Endothelial cell (in vitro differentiated cells): ENCODE data around the gene ANGPT4. TPM values are rescaled to one million over a fixed set of nuclear protein-coding genes. Genes with fewer than 3 reads are reported as not detected.

Experiments
- DNase-seq: peaks from one replicate; pipeline ENCODE4 v3.0.0; 2021; ENCODE audit warnings: low spot score
- H3K27ac Mint-ChIP-seq: one replicate; pipeline ENCODE4 v1.8.0; 2021; ENCODE audit warnings: mixed read lengths, inconsistent platforms; ENCODE audit not compliant: unreplicated experiment
- H3K27me3 Mint-ChIP-seq: one replicate; pipeline ENCODE4 v1.8.0; 2021; ENCODE audit warnings: mild to moderate bottlenecking, moderate library complexity, mixed read lengths, inconsistent platforms; ENCODE audit not compliant: unreplicated experiment
- H3K36me3 Mint-ChIP-seq: one replicate; pipeline ENCODE4 v1.8.0; 2021; ENCODE audit warnings: mild to moderate bottlenecking, low read depth, mixed read lengths, inconsistent platforms; ENCODE audit not compliant: unreplicated experiment
- H3K4me1 Mint-ChIP-seq: one replicate; pipeline ENCODE4 v1.8.0; 2021; ENCODE audit warnings: mild to moderate bottlenecking, mixed read lengths, inconsistent platforms; ENCODE audit not compliant: unreplicated experiment
- H3K4me3 Mint-ChIP-seq: one replicate; pipeline ENCODE4 v1.8.0; 2021; ENCODE audit warnings: mild to moderate bottlenecking, mixed read lengths, inconsistent platforms; ENCODE audit not compliant: unreplicated experiment
- H3K9me3 Mint-ChIP-seq: one replicate; pipeline ENCODE4 v1.8.0; 2021; ENCODE audit warnings: mixed read lengths, inconsistent platforms; ENCODE audit not compliant: unreplicated experiment
- CTCF ChIP-seq: fragments of 200-600 bp; sonication (generic); IDR thresholded peaks from one replicate; pipeline ENCODE4 v1.5.0; 2021; ENCODE audit warnings: antibody characterized with exemption; ENCODE audit not compliant: unreplicated experiment
- total RNA-seq: library from RNA; stranded (reverse); fragmentation: NEBNext Ultra II Directional; extraction: Animal tissue kit (Norgen Biotek cat#: 25700); gene quantifications from one replicate; pipeline ENCODE4 v1.2.1, GENCODE V29; 2021; ENCODE audit not compliant: unreplicated experiment

ANGPT4 gene
- total RNA-seq, 1 donor from 2014 or later = 0.51 TPM

GRCh38 chr20:940926-941325 is 24.8 kb upstream of the ANGPT4 start:
- H3K27ac Mint-ChIP-seq = no peak overlapping the region
- no peak for DNase-seq
- TF ChIP-seq CTCF = no peak
- H3K9me3 Mint-ChIP-seq = no peaks in the 10 kb centered on the region
- no peaks in the 10 kb centered on the region for H3K36me3 Mint-ChIP-seq
- H3K27me3 Mint-ChIP-seq = peaks cover 4% of the 10 kb centered on the region
- H3K4me3 Mint-ChIP-seq = no peak overlapping the region
- peaks cover 15% of the 10 kb centered on the region for H3K4me1 Mint-ChIP-seq

DNA sequence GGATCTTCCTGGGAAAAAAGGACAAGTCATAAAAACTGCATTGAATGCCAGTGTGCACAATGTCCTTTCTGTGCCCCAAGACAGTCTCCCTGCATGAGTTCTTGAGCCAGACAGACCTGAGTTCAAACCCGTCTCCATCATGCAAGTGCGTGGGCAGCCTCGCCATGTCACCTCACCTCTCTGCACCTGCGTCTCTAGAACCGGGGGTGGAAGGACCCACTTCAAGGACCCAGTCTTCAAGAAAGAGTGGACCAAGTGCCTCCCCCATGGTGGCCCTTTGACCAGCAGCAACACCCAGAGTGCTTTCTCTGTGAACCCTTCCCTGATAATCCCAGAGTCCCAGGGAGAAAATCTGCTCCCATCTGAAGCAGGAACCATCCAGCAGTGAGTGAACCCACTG is 23.5 kb upstream of the ANGPT4 start:
- Mint-ChIP-seq H3K27ac (no peak overlapping the region), H3K4me3 (no peak overlapping the region), H3K4me1 (peaks cover 11% of the 10 kb centered on the region), H3K27me3 (peaks cover 4% of the 10 kb centered on the region), H3K9me3 (no peaks in the 10 kb centered on the region), H3K36me3 (no peaks in the 10 kb centered on the region)
- DNase-seq = no peak
- TF ChIP-seq CTCF = no peak

DNA sequence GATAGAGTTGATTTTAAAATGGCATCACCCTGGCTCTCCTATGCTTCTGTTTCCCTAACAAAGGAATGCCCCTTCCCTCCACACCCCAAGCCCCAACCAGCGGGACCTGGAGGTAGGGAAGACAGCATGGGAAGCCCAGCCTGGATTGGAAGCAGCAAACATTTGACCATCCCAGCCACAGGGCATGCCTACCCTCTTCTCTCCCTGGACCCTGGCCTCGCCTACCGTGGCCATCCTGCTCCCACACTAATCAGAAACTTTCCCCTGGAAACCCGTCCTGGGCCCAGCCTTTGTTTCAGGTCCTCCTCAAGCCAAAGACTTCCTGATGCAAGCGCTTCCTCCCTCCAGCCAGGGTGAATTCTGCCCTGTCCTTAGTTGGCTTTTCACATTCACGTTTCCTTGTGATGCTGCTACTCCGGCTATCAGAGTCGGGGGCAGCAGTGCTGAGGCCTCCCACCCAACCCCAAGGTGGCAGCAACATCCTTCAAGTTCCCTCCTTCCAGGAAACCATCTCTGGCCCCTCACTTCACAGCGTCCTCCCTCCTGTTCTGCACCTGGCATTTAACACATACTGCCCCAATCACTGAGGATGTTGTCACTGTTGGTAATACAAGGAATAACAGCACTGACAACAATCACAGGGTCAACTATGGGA is 18.2 kb upstream of the ANGPT4 start:
- Mint-ChIP-seq H3K36me3 (peaks cover 3% of the 10 kb centered on the region), H3K27ac (no peak overlapping the region), H3K4me3 (no peak overlapping the region), H3K27me3 (peaks cover 4% of the 10 kb centered on the region), H3K9me3 (no peaks in the 10 kb centered on the region), H3K4me1 (peaks cover 2% of the 10 kb centered on the region)
- DNase-seq = no peak
- no peak for TF ChIP-seq CTCF

GRCh38 chr20:933029-933428 is 16.9 kb upstream of the ANGPT4 start:
- Mint-ChIP-seq H3K36me3 (peaks cover 3% of the 10 kb centered on the region), H3K4me3 (no peak overlapping the region), H3K27me3 (peaks cover 4% of the 10 kb centered on the region), H3K9me3 (no peaks in the 10 kb centered on the region), H3K4me1 (peaks cover 2% of the 10 kb centered on the region), H3K27ac (no peak overlapping the region)
- TF ChIP-seq CTCF = no peak
- no peak for DNase-seq

GRCh38 chr20:931401-931800 is 15.3 kb upstream of the ANGPT4 start:
- Mint-ChIP-seq H3K27ac (no peak overlapping the region), H3K4me1 (peaks cover 2% of the 10 kb centered on the region), H3K9me3 (no peaks in the 10 kb centered on the region), H3K36me3 (peaks cover 3% of the 10 kb centered on the region), H3K4me3 (no peak overlapping the region), H3K27me3 (no peaks in the 10 kb centered on the region)
- no peak for DNase-seq
- no peak for TF ChIP-seq CTCF
